GM19035 (cell line): ENCODE results near the gene CCNH.

Experiments used
- ATAC-seq: cut with Tn5 transposase; IDR thresholded peaks from one replicate; pipeline ENCODE4 v1.9.1; 2021; ENCODE audit not compliant: unreplicated experiment

The CCNH gene

GRCh38 chr5:87403899-87404298 lies 8.8 kb downstream of the CCNH start:
- ATAC-seq = no peak

- no peak for ATAC-seq
Observed at GRCh38 chr5:87403409-87403808, 9.3 kb downstream of the CCNH start.

GRCh38 chr5:87401626-87402025 lies 11.1 kb downstream of the CCNH start:
- ATAC-seq = no peak

GRCh38 chr5:87400305-87400899 lies 12.3 kb downstream of the CCNH start:
- peak; percentile 67 for ATAC-seq

- no peak for ATAC-seq
Observed at GRCh38 chr5:87399720-87400119, 13.0 kb downstream of the CCNH start.

- ATAC-seq = no peak
Observed at GRCh38 chr5:87398981-87399614, 13.6 kb downstream of the CCNH start.

- no peak for ATAC-seq
Observed at GRCh38 chr5:87394411-87395165, 18.1 kb downstream of the CCNH start.

GRCh38 chr5:87393331-87393730 lies 19.4 kb downstream of the CCNH start:
- no peak for ATAC-seq

GRCh38 chr5:87392801-87393200 lies 19.9 kb downstream of the CCNH start:
- no peak for ATAC-seq

GRCh38 chr5:87392170-87392569 lies 20.6 kb downstream of the CCNH start:
- ATAC-seq = no peak

GRCh38 chr5:87390576-87391199 lies 22.0 kb downstream of the CCNH start:
- ATAC-seq = no peak

- ATAC-seq = no peak
Observed at GRCh38 chr5:87390075-87390474, 22.7 kb downstream of the CCNH start.

- ATAC-seq = no peak
Observed at GRCh38 chr5:87389296-87390034, 23.3 kb downstream of the CCNH start.

- ATAC-seq = no peak
Observed at GRCh38 chr5:87388129-87388528, 24.6 kb downstream of the CCNH start.

- no peak for ATAC-seq
Observed at GRCh38 chr5:87385802-87386201, 26.9 kb downstream of the CCNH start.

- no peak for ATAC-seq
Observed at GRCh38 chr5:87383216-87383615, 29.5 kb downstream of the CCNH start.

GRCh38 chr5:87382224-87382623 lies 30.5 kb downstream of the CCNH start:
- no peak for ATAC-seq

GRCh38 chr5:87372705-87373104 lies 40.0 kb downstream of the CCNH start:
- no peak for ATAC-seq

GRCh38 chr5:87369431-87369830 lies 43.3 kb downstream of the CCNH start:
- ATAC-seq = no peak

GRCh38 chr5:87368601-87369000 lies 44.1 kb downstream of the CCNH start:
- ATAC-seq = no peak

GRCh38 chr5:87367243-87367642 lies 45.5 kb downstream of the CCNH start:
- ATAC-seq = no peak
